Muscle of back (tissue), 11 donors: ENCODE data around the gene CDH12. TPM values are rescaled to one million over a fixed set of nuclear protein-coding genes. Genes with fewer than 3 reads are reported as not detected.
"Not testable (repeated sequence)": the region's sequence is repeated elsewhere in the genome, so short reads cannot be mapped to it uniquely, and the experiment has no call there.

Experiments
- DNase-seq, 3 donors: peaks; one replicate each; pipeline versions ENCODE4 v3.0.0 to v3.0.0-alpha.2; 2013
- polyA plus RNA-seq, 10 donors: library from polyadenylated mRNA; unstranded; fragments of 120-200 nt; gene quantifications; one replicate each; pipeline ENCODE4 v1.2.1, GENCODE V29; 2013; ENCODE audit not compliant: insufficient read length in 10 of 10

CDH12 gene
- polyA plus RNA-seq, 10 donors = 0.24 to 3.5 (median 1.7) TPM

DNA sequence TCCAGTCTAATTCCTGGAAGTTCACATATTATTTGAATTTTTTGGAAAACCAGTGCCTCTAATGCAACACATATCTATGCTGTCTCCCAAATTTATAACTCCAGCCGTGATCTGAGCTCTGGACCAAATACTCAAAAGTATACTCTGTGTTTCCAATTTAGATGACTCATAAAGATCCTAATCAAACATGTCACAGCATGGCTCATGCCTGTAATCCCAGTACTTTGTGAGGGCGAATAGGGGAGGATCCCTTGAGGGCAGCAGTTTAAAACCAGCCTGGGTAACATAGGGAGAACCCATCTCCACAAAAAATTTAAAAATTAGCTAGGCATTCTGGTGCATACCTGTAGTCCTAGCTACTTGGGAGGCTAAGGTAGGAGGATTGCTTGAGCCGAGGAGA, 388.0 kb downstream of the CDH12 start:
- DNase-seq = no peak

- no peak for DNase-seq
These were observed 393.0 kb downstream of the CDH12 start for GRCh38 chr5:22460189-22460588.

- DNase-seq = no peak
These were observed 420.2 kb downstream of the CDH12 start for GRCh38 chr5:22432905-22433304.

DNA sequence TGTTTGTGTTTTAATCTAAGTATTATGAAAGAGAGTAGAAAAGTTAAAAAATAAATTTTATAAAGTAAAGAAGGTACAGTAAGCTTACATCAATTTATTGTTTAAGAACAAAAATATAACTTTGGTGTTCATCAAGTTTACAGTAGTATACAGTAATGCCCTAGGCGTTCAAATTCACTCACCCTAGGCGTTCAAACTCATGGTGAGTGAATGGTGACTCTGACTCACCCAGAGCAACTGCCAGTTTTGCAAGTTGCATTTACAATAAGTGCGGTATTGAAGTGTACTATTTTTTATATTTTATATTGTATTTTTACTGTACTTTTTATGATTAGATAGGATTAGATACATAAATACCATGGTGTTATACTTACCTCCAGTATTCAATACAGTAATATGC, 421.3 kb downstream of the CDH12 start:
- no peak for DNase-seq

- no peak for DNase-seq
These were observed 421.7 kb downstream of the CDH12 start for GRCh38 chr5:22431406-22431805.

GRCh38 chr5:22411554-22412349, 441.4 kb downstream of the CDH12 start:
- DNase-seq = no peak

GRCh38 chr5:22391956-22392355, 461.2 kb downstream of the CDH12 start:
- no peak for DNase-seq

GRCh38 chr5:22390888-22391287, 462.3 kb downstream of the CDH12 start:
- no peak for DNase-seq

- DNase-seq = no peak
These were observed 480.1 kb downstream of the CDH12 start for GRCh38 chr5:22372826-22373660.

GRCh38 chr5:22372376-22372775, 480.8 kb downstream of the CDH12 start:
- DNase-seq = peak in 1 of 3 donors; percentile 17

GRCh38 chr5:22354956-22355355, 498.2 kb downstream of the CDH12 start:
- no peak for DNase-seq

- no peak for DNase-seq
These were observed 500.7 kb downstream of the CDH12 start for GRCh38 chr5:22352493-22352892.

DNA sequence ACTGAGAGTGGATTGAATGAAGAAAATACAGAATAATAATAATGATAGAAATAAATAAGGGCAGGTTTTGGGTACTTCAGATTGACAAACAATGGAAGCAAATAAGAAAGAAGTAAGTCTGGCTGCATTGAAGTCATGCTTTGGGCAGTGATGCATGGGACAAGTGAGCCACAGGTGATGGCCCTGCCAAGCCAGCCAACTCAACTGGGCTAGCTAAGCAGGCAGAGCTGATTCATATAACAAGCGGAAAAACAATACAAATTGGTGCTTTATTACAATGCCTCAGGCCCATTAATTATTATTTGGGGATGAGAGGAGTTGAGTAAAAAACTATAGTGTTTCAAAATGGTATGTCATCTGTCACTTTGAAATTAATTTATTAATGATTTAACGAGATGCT, 502.0 kb downstream of the CDH12 start:
- DNase-seq = no peak

DNA sequence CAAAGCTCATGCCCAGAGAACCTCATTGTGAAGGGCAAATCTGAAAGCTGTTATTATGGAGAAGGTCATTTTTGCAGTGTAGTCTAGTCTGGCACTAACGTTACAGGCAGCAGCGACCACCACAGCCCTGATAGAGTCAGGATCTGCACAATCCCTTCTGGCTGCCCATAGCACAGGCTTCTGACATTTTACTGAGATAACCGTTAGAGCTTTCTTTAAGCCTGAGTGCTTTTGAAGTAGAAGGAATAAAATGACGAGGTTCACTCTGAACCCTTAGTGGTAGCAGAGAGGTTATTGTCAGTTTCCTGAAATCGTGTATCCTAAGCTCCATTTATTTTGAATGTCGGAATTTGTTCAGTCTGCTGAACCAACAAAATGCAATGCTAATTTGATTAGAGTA, 505.1 kb downstream of the CDH12 start:
- DNase-seq = no peak

- DNase-seq = no peak
These were observed 509.1 kb downstream of the CDH12 start for GRCh38 chr5:22344000-22344399.

DNA sequence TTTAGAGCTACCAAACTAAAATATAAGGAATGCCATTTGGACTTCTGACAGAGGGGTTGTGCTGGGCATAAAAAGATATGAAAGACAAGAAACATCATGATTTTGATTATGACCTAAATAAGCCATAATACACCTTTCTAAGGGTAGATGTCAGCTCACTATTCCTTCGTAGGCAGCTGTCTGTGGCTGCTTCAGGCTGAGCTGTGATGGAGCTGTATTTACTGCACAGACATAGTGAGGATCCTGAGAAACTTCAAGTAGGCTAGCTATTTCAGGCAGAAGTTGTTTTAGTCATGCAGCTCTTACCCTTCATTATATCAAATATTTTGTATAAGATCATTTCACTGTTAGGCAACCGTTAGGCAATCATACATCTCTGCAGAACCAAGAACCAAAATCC, 511.7 kb downstream of the CDH12 start:
- DNase-seq = no peak

DNA sequence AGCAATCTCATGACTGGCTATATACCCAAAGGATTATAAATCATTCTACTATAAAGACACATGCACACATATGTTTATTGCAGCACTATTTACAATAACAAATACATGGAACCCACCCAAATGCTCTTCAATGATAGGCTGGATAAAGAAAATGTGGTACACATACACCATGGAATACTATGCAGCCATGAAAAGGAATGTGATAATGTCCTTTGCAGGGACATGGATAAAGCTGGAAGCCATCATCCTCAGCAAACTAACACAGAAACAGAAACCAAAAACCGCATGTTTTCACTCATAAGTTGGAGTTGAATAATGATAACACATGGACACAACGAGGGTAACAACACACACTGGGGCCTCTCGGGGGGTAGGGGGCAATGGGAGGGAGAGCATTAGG, 520.2 kb downstream of the CDH12 start:
- not testable (repeated sequence) for DNase-seq

- DNase-seq = no peak
These were observed 523.5 kb downstream of the CDH12 start for GRCh38 chr5:22329683-22330082.

DNA sequence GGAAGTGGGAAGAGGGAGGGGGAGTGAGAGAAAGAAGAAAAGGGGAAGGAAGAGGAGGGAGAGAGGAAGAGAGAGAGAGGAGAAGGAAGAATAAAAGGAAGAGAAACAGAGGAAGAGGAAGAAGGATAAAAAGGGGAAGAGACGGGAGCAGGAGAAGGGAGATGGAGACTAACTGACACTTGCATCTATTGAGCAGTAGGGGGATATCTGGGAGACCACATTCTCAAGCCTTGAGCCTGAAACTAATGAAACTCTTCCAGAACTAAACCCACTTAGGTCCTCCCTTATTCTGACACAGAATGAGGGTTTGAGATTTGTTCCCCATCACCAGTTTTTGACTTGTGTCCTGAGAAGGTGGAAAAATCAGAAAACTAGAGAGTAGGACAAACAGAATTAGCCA, 533.3 kb downstream of the CDH12 start:
- DNase-seq = no peak

- DNase-seq = no peak
These were observed 536.9 kb downstream of the CDH12 start for GRCh38 chr5:22316294-22316693.

DNA sequence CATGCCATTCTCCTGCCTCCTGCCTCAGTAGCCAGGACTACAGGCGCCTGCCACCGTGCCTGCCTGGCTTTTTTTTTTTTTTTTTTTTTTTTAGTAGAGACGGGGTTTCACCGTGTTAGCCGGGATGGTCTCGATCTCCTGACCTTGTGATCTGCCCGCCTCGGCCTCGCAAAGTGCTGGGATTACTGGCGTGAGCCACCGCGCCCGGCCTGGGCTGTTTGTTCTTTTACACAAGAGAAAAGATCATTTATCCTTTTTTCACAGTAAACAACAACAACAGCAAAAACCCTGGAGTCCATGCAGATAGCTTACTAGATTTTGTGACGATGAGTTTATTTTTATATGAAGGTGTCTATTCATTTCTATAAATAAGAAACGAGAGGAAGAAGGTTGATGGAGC, 538.1 kb downstream of the CDH12 start:
- not testable (repeated sequence) for DNase-seq

GRCh38 chr5:22314548-22314947, 538.6 kb downstream of the CDH12 start:
- DNase-seq = no peak

DNA sequence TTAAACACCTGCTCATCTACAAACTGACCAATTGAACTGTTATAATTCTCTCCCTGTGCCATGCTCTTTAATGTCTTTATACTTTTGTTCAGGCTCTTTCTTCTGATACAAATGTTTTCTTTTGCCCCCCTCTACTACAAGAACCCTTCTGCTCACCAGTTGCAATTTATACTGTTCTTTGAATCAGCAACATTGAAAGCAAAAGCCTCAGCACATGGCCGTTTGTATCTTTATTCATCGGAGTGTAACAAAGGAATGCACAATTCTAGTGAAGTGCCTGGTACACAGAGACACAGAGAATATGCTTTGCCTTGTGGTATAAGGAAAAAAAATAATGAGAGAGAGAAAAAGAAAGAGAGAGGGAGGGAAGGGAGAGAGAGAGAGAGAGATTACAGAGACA, 547.1 kb downstream of the CDH12 start:
- no peak for DNase-seq
